MM.1S (cell line): ENCODE measurements around the gene SMIM31.

ENCODE experiments used
- DNase-seq: peaks from one replicate; pipeline ENCODE4 v3.0.0-alpha.2; 2015
- H2AFZ ChIP-seq: fragments of 300-600 bp; sonication (generic); 2 replicates; pipeline ENCODE4 v1.6.0; 2016; ENCODE audit warnings: antibody characterized with exemption, low read length
- H3F3A ChIP-seq: fragments of 300-600 bp; sonication (generic); 2 replicates; pipeline ENCODE4 v1.6.1; 2016; ENCODE audit warnings: mild to moderate bottlenecking, antibody characterized with exemption, low read length, moderate library complexity, mixed read lengths; ENCODE audit not compliant: insufficient read depth
- H3K27ac ChIP-seq: fragments of 300-600 bp; sonication (generic); 2 replicates; pipeline ENCODE4 v1.5.1; 2016; ENCODE audit warnings: mild to moderate bottlenecking, low read length
- H3K27me3 ChIP-seq: fragments of 300-600 bp; sonication (generic); replicated peaks from 2 replicates; pipeline ENCODE4 v1.6.0; 2016; ENCODE audit warnings: low read length; ENCODE audit not compliant: insufficient read depth
- H3K36me3 ChIP-seq: fragments of 300-600 bp; sonication (generic); replicated peaks from 2 replicates; pipeline ENCODE4 v1.6.1; 2016; ENCODE audit warnings: mild to moderate bottlenecking, low read length, mixed read lengths; ENCODE audit not compliant: insufficient read depth
- H3K4me1 ChIP-seq: fragments of 300-600 bp; sonication (generic); 2 replicates; pipeline ENCODE4 v1.6.1; 2016; ENCODE audit warnings: low read length, mixed read lengths
- H3K4me2 ChIP-seq: fragments of 300-600 bp; sonication (generic); 2 replicates; pipeline ENCODE4 v1.6.0; 2016; ENCODE audit warnings: low read depth, low read length
- H3K4me3 ChIP-seq: fragments of 300-600 bp; sonication (generic); 2 replicates; pipeline ENCODE4 v1.5.1; 2016; ENCODE audit warnings: low read length, mixed read lengths
- H3K79me2 ChIP-seq: fragments of 300-600 bp; sonication (generic); 2 replicates; pipeline ENCODE4 v1.6.1; 2016; ENCODE audit warnings: mixed run types, low read length, mixed read lengths
- H3K9ac ChIP-seq: fragments of 300-600 bp; sonication (generic); 2 replicates; pipeline ENCODE4 v1.6.1; 2016; ENCODE audit warnings: low read length, mixed read lengths
- H3K9me2 ChIP-seq: fragments of 300-600 bp; sonication (generic); replicated peaks from 2 replicates; pipeline ENCODE4 v1.6.1; 2016; ENCODE audit warnings: mild to moderate bottlenecking, low read length, mixed read lengths; ENCODE audit not compliant: insufficient read depth
- H3K9me3 ChIP-seq: fragments of 300-600 bp; sonication (generic); replicated peaks from 2 replicates; pipeline ENCODE4 v1.6.1; 2016; ENCODE audit warnings: mild to moderate bottlenecking, low read length, mixed read lengths; ENCODE audit not compliant: insufficient read depth
- H4K20me1 ChIP-seq: fragments of 300-600 bp; sonication (generic); 2 replicates; pipeline ENCODE4 v1.6.1; 2016; ENCODE audit warnings: mild to moderate bottlenecking, low read length, moderate library complexity, mixed read lengths; ENCODE audit not compliant: insufficient read depth
- CTCF ChIP-seq: fragments of 300-600 bp; sonication (generic); IDR thresholded peaks from 2 replicates; pipeline ENCODE4 v1.5.1; 2016; ENCODE audit warnings: antibody characterized with exemption, low read length, mixed read lengths
- EZH2 ChIP-seq: fragments of 300-600 bp; sonication (generic); optimal IDR thresholded peaks from 2 replicates; pipeline ENCODE3; 2017; ENCODE audit warnings: low read depth, mild to moderate bottlenecking, antibody characterized with exemption, low read length, mixed read lengths
- EZH2phosphoT487 ChIP-seq: fragments of 300-600 bp; sonication (generic); IDR thresholded peaks from 2 replicates; pipeline ENCODE4 v1.6.1; 2018; ENCODE audit warnings: antibody characterized with exemption, low read length

SMIM31 gene

GRCh38 chr4:164824581-164824980, 70.7 kb downstream of the SMIM31 start:
- no peaks in the 10 kb centered on the region for H3K27me3 ChIP-seq
- H3F3A ChIP-seq, result no peaks in the 10 kb centered on the region
- no peaks in the 10 kb centered on the region for H3K9me2 ChIP-seq
- H3K4me1 ChIP-seq, result no peaks in the 10 kb centered on the region
- no peaks in the 10 kb centered on the region for H4K20me1 ChIP-seq
- no peak overlapping the region for H3K27ac ChIP-seq
- no peaks in the 10 kb centered on the region for H3K79me2 ChIP-seq
- H3K4me3 ChIP-seq, result no peak overlapping the region
- H3K4me2 ChIP-seq, result no peak overlapping the region
- TF ChIP-seq CTCF (no peak), EZH2 (no peak), EZH2phosphoT487 (no peak)
- H3K36me3 ChIP-seq, result no peaks in the 10 kb centered on the region
- no peak overlapping the region for H2AFZ ChIP-seq
- H3K9ac ChIP-seq, result no peak overlapping the region
- H3K9me3 ChIP-seq, result no peaks in the 10 kb centered on the region
- DNase-seq, result no peak

- Histone ChIP-seq H3K9me2 (no peaks in the 10 kb centered on the region), H3K4me2 (no peak overlapping the region), H3K4me1 (no peaks in the 10 kb centered on the region), H3F3A (no peaks in the 10 kb centered on the region), H3K27me3 (no peaks in the 10 kb centered on the region), H2AFZ (no peak overlapping the region), H3K36me3 (no peaks in the 10 kb centered on the region), H3K27ac (no peak overlapping the region), H3K9me3 (no peaks in the 10 kb centered on the region), H3K79me2 (no peaks in the 10 kb centered on the region), H3K4me3 (no peak overlapping the region), H4K20me1 (no peaks in the 10 kb centered on the region), H3K9ac (no peak overlapping the region)
- DNase-seq, result no peak
- TF ChIP-seq EZH2phosphoT487, result no peak
- no peak for TF ChIP-seq CTCF
- no peak for TF ChIP-seq EZH2
These were observed 75.0 kb downstream of the SMIM31 start for GRCh38 chr4:164828955-164829354.

GRCh38 chr4:164846566-164846965, 92.6 kb downstream of the SMIM31 start:
- Histone ChIP-seq H3F3A (no peaks in the 10 kb centered on the region), H3K4me1 (no peaks in the 10 kb centered on the region), H3K36me3 (no peaks in the 10 kb centered on the region), H3K27me3 (no peaks in the 10 kb centered on the region), H3K4me3 (no peak overlapping the region), H3K9me2 (no peaks in the 10 kb centered on the region), H3K9ac (no peak overlapping the region), H3K79me2 (no peaks in the 10 kb centered on the region), H3K27ac (no peak overlapping the region), H3K9me3 (no peaks in the 10 kb centered on the region), H3K4me2 (no peak overlapping the region), H4K20me1 (no peaks in the 10 kb centered on the region), H2AFZ (no peak overlapping the region)
- TF ChIP-seq EZH2phosphoT487 (no peak), CTCF (no peak), EZH2 (no peak)
- no peak for DNase-seq
